GM23338 (cell line): ENCODE data around the gene RHOB. TPM values are rescaled to one million over a fixed set of nuclear protein-coding genes. Genes with fewer than 3 reads are reported as not detected.

ENCODE experiments used
- ATAC-seq: fragments of 200-7000 bp; cut with Tn5 transposase; 3 replicates; pipeline ENCODE4 v1.9.1; 2020
- DNase-seq: peaks from one replicate; pipeline ENCODE4 v3.0.0-alpha.2; 2015; ENCODE audit warnings: low spot score
- H2AFZ ChIP-seq: fragments of 200-600 bp; sonication (generic); 2 replicates; pipeline ENCODE4 v1.8.0; 2016; ENCODE audit warnings: antibody characterized with exemption, mild to moderate bottlenecking, moderate library complexity
- H3F3A ChIP-seq: fragments of 200-600 bp; sonication (generic); replicated peaks from 2 replicates; pipeline ENCODE4 v1.8.0; 2017; ENCODE audit warnings: antibody characterized with exemption, mixed run types, low read depth
- H3K27ac ChIP-seq: fragments of 200-600 bp; sonication (generic); 2 replicates; pipeline ENCODE4 v1.6.1; 2016; ENCODE audit warnings: low read depth
- H3K27me3 ChIP-seq: fragments of 200-600 bp; sonication (generic); 2 replicates; pipeline ENCODE4 v1.8.0; 2016; ENCODE audit warnings: mild to moderate bottlenecking, mixed run types, moderate library complexity; ENCODE audit not compliant: insufficient read depth
- H3K36me3 ChIP-seq: fragments of 200-600 bp; sonication (generic); 2 replicates; pipeline ENCODE4 v1.8.0; 2016; ENCODE audit warnings: mild to moderate bottlenecking; ENCODE audit not compliant: insufficient read depth
- H3K4me1 ChIP-seq: fragments of 200-600 bp; sonication (generic); 2 replicates; pipeline ENCODE4 v1.8.0; 2016; ENCODE audit warnings: mild to moderate bottlenecking, moderate library complexity; ENCODE audit not compliant: insufficient read depth
- H3K4me2 ChIP-seq: fragments of 200-600 bp; sonication (generic); 2 replicates; pipeline ENCODE4 v1.7.1; 2017; ENCODE audit warnings: mixed run types
- H3K4me3 ChIP-seq: fragments of 200-600 bp; sonication (generic); 2 replicates; pipeline ENCODE4 v1.6.1; 2016; ENCODE audit warnings: mixed run types
- H3K79me2 ChIP-seq: fragments of 200-600 bp; sonication (generic); replicated peaks from 2 replicates; pipeline ENCODE4 v1.8.0; 2017; ENCODE audit warnings: mild to moderate bottlenecking; ENCODE audit not compliant: insufficient read depth
- H3K9me2 ChIP-seq: fragments of 200-600 bp; sonication (generic); 2 replicates; pipeline ENCODE4 v1.8.0; 2017; ENCODE audit not compliant: insufficient read depth
- H4K20me1 ChIP-seq: fragments of 200-600 bp; sonication (generic); replicated peaks from 2 replicates; pipeline ENCODE4 v1.8.0; 2017; ENCODE audit warnings: mild to moderate bottlenecking; ENCODE audit not compliant: insufficient read depth
- H3K27ac Mint-ChIP-seq: 2 replicates; pipeline ENCODE4 v1.8.0; 2020; ENCODE audit warnings: inconsistent platforms, mild to moderate bottlenecking, moderate library complexity, mixed read lengths
- H3K27me3 Mint-ChIP-seq: 3 replicates; pipeline ENCODE4 v1.8.0; 2022; ENCODE audit warnings: low read depth, mild to moderate bottlenecking, moderate library complexity, mixed read lengths, inconsistent platforms; ENCODE audit not compliant: insufficient read depth, poor library complexity
- H3K36me3 Mint-ChIP-seq: 3 replicates; pipeline ENCODE4 v1.8.0; 2021; ENCODE audit warnings: low read depth, mild to moderate bottlenecking, inconsistent platforms, moderate library complexity, mixed read lengths
- H3K4me1 Mint-ChIP-seq: 3 replicates; pipeline ENCODE4 v1.8.0; 2020; ENCODE audit warnings: mild to moderate bottlenecking, inconsistent platforms, mixed read lengths
- H3K4me3 Mint-ChIP-seq: 3 replicates; pipeline ENCODE4 v1.8.0; 2021; ENCODE audit warnings: moderate library complexity, mild to moderate bottlenecking, inconsistent platforms, mixed read lengths
- H3K9me3 Mint-ChIP-seq: 3 replicates; pipeline ENCODE4 v1.8.0; 2020; ENCODE audit warnings: moderate library complexity, mild to moderate bottlenecking, inconsistent platforms, mixed read lengths
- CREB1 ChIP-seq: fragments of 250-450 bp; sonication (Bioruptor Pico); IDR thresholded peaks from 2 replicates; pipeline ENCODE4 v1.5.0; 2020; ENCODE audit warnings: low read depth, mild to moderate bottlenecking, moderate library complexity
- EZH2 ChIP-seq: fragments of 200-600 bp; sonication (generic); IDR thresholded peaks from one replicate; pipeline ENCODE4 v1.8.0; 2017; ENCODE audit warnings: antibody characterized with exemption, mild to moderate bottlenecking, low read depth; ENCODE audit not compliant: unreplicated experiment
- EZH2phosphoT487 ChIP-seq: fragments of 200-600 bp; sonication (generic); IDR thresholded peaks from one replicate; pipeline ENCODE4 v1.8.1; 2018; ENCODE audit warnings: antibody characterized with exemption; ENCODE audit not compliant: unreplicated experiment
- JUNB ChIP-seq: IDR thresholded peaks from one replicate; pipeline ENCODE4 v1.6.1; 2016; ENCODE audit warnings: antibody characterized with exemption; ENCODE audit not compliant: unreplicated experiment
- NANOG ChIP-seq: IDR thresholded peaks from 2 replicates; pipeline ENCODE4 v1.6.1; 2016; ENCODE audit warnings: antibody characterized with exemption, borderline replicate concordance
- POLR2AphosphoS5 ChIP-seq: IDR thresholded peaks from 2 replicates; pipeline ENCODE4 v1.6.1; 2016; ENCODE audit warnings: antibody characterized with exemption, low read depth
- STAT1 ChIP-seq: IDR thresholded peaks from one replicate; pipeline ENCODE4 v1.6.1; 2016; ENCODE audit warnings: antibody characterized with exemption; ENCODE audit not compliant: unreplicated experiment
- ZNF114 ChIP-seq: fragments of 250-450 bp; sonication (Bioruptor Pico); IDR thresholded peaks from 2 replicates; pipeline ENCODE4 v1.5.0; 2020; ENCODE audit warnings: mild to moderate bottlenecking, moderate library complexity
- ZNF331 ChIP-seq: fragments of 250-450 bp; sonication (Bioruptor Pico); IDR thresholded peaks from 2 replicates; pipeline ENCODE4 v1.5.0; 2020; ENCODE audit warnings: low read depth, mild to moderate bottlenecking, moderate library complexity
- polyA plus RNA-seq: library from polyadenylated mRNA; unstranded; fragments of >200 nt; fragmentation: Nextera tagmentation; extraction: Ambion mirVana; gene quantifications from 2 replicates; pipeline ENCODE4 v1.2.1, GENCODE V29; 2016
- total RNA-seq: library from RNA; depleted of rRNA; stranded (reverse); fragments of >200 nt; shearing (Covaris generic); gene quantifications from 2 replicates; pipeline ENCODE4 v1.2.3, GENCODE V29; 2014
- TF ChIP-seq, protein P1 (sequence below): IDR thresholded peaks from 2 replicates; pipeline ENCODE4 v1.6.1; 2016; ENCODE audit warnings: antibody characterized with exemption
- TF ChIP-seq, protein P2 (sequence below): IDR thresholded peaks from one replicate; pipeline ENCODE4 v1.6.1; 2018; ENCODE audit warnings: antibody characterized with exemption; ENCODE audit not compliant: unreplicated experiment
- TF ChIP-seq, protein P3 (sequence below), 2 experiments: fragments of 200-600 bp in 1 of 2; sonication (generic) in 1 of 2; conservative IDR thresholded peaks; 2 replicates each; pipeline versions ENCODE4 v1.5.1 to v1.6.1; 2016 to 2017; ENCODE audit warnings: antibody characterized with exemption in 2 of 2, low read depth in 2 of 2, mild to moderate bottlenecking in 2 of 2, moderate library complexity in 1 of 2
- TF ChIP-seq, protein P4 (sequence below): fragments of 250-450 bp; sonication (Bioruptor Pico); IDR thresholded peaks from 2 replicates; pipeline ENCODE4 v1.5.0; 2020; ENCODE audit warnings: mild to moderate bottlenecking, moderate library complexity

RHOB gene
- total and polyA plus RNA-seq, 2 experiments from 2014 or later: 6.6 to 26.9 TPM

DNA sequence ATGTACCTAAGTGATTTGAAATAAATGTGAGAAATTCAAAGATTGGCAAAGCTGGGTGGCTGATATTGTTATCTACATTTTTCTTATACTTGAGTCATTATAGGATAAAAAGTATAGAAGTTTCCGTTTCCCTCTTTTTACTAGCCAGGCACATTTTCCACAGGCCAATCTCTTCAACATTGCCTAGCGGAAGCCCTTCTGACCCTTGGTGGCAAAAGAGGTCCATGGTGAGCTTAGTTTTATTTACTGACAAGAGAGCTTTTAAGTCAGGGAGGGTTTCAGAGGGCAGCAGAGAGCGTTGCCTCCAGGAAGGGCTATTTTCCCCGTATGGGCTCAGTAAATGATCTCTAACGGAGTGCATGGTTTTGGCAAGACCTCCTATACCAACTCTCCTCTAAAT, 15.1 kb upstream of the RHOB start:
- ATAC-seq (no peak), DNase-seq (no peak)
- H2AFZ ChIP-seq: no peak overlapping the region
- no peaks in the 10 kb centered on the region for H3K4me1 Mint-ChIP-seq
- no peaks in the 10 kb centered on the region for H3K9me3 Mint-ChIP-seq
- no peaks in the 10 kb centered on the region for H3K9me2 ChIP-seq
- no peaks in the 10 kb centered on the region for H3K79me2 ChIP-seq
- H3K27ac ChIP-seq: no peak overlapping the region
- H3K27me3 ChIP-seq: no peaks in the 10 kb centered on the region
- H3K36me3 Mint-ChIP-seq: no peaks in the 10 kb centered on the region
- peaks cover 1% of the 10 kb centered on the region for H3K27me3 Mint-ChIP-seq
- no peak overlapping the region for H3K4me3 ChIP-seq
- no peak overlapping the region for H3K27ac Mint-ChIP-seq
- H3K4me1 ChIP-seq: no peaks in the 10 kb centered on the region
- H3K4me2 ChIP-seq: no peak overlapping the region
- TF ChIP-seq NANOG (no peak), EZH2 (no peak), EZH2phosphoT487 (no peak), ZNF114 (CRISPR knock-in tag) (no peak), STAT1 (no peak), JUNB (no peak), ZNF331 (CRISPR knock-in tag) (no peak), POLR2AphosphoS5 (no peak), CREB1 (CRISPR knock-in tag) (no peak)
- TF ChIP-seq, protein P1, sequence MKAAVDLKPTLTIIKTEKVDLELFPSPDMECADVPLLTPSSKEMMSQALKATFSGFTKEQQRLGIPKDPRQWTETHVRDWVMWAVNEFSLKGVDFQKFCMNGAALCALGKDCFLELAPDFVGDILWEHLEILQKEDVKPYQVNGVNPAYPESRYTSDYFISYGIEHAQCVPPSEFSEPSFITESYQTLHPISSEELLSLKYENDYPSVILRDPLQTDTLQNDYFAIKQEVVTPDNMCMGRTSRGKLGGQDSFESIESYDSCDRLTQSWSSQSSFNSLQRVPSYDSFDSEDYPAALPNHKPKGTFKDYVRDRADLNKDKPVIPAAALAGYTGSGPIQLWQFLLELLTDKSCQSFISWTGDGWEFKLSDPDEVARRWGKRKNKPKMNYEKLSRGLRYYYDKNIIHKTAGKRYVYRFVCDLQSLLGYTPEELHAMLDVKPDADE: no peak
- TF ChIP-seq, protein P2, sequence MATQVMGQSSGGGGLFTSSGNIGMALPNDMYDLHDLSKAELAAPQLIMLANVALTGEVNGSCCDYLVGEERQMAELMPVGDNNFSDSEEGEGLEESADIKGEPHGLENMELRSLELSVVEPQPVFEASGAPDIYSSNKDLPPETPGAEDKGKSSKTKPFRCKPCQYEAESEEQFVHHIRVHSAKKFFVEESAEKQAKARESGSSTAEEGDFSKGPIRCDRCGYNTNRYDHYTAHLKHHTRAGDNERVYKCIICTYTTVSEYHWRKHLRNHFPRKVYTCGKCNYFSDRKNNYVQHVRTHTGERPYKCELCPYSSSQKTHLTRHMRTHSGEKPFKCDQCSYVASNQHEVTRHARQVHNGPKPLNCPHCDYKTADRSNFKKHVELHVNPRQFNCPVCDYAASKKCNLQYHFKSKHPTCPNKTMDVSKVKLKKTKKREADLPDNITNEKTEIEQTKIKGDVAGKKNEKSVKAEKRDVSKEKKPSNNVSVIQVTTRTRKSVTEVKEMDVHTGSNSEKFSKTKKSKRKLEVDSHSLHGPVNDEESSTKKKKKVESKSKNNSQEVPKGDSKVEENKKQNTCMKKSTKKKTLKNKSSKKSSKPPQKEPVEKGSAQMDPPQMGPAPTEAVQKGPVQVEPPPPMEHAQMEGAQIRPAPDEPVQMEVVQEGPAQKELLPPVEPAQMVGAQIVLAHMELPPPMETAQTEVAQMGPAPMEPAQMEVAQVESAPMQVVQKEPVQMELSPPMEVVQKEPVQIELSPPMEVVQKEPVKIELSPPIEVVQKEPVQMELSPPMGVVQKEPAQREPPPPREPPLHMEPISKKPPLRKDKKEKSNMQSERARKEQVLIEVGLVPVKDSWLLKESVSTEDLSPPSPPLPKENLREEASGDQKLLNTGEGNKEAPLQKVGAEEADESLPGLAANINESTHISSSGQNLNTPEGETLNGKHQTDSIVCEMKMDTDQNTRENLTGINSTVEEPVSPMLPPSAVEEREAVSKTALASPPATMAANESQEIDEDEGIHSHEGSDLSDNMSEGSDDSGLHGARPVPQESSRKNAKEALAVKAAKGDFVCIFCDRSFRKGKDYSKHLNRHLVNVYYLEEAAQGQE: no peak
- TF ChIP-seq, protein P3, sequence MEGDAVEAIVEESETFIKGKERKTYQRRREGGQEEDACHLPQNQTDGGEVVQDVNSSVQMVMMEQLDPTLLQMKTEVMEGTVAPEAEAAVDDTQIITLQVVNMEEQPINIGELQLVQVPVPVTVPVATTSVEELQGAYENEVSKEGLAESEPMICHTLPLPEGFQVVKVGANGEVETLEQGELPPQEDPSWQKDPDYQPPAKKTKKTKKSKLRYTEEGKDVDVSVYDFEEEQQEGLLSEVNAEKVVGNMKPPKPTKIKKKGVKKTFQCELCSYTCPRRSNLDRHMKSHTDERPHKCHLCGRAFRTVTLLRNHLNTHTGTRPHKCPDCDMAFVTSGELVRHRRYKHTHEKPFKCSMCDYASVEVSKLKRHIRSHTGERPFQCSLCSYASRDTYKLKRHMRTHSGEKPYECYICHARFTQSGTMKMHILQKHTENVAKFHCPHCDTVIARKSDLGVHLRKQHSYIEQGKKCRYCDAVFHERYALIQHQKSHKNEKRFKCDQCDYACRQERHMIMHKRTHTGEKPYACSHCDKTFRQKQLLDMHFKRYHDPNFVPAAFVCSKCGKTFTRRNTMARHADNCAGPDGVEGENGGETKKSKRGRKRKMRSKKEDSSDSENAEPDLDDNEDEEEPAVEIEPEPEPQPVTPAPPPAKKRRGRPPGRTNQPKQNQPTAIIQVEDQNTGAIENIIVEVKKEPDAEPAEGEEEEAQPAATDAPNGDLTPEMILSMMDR (conservative IDR thresholded peaks at IDR 0.05; ENCODE audit: low read depth in 2 of 2): no peak
- TF ChIP-seq, protein P4, sequence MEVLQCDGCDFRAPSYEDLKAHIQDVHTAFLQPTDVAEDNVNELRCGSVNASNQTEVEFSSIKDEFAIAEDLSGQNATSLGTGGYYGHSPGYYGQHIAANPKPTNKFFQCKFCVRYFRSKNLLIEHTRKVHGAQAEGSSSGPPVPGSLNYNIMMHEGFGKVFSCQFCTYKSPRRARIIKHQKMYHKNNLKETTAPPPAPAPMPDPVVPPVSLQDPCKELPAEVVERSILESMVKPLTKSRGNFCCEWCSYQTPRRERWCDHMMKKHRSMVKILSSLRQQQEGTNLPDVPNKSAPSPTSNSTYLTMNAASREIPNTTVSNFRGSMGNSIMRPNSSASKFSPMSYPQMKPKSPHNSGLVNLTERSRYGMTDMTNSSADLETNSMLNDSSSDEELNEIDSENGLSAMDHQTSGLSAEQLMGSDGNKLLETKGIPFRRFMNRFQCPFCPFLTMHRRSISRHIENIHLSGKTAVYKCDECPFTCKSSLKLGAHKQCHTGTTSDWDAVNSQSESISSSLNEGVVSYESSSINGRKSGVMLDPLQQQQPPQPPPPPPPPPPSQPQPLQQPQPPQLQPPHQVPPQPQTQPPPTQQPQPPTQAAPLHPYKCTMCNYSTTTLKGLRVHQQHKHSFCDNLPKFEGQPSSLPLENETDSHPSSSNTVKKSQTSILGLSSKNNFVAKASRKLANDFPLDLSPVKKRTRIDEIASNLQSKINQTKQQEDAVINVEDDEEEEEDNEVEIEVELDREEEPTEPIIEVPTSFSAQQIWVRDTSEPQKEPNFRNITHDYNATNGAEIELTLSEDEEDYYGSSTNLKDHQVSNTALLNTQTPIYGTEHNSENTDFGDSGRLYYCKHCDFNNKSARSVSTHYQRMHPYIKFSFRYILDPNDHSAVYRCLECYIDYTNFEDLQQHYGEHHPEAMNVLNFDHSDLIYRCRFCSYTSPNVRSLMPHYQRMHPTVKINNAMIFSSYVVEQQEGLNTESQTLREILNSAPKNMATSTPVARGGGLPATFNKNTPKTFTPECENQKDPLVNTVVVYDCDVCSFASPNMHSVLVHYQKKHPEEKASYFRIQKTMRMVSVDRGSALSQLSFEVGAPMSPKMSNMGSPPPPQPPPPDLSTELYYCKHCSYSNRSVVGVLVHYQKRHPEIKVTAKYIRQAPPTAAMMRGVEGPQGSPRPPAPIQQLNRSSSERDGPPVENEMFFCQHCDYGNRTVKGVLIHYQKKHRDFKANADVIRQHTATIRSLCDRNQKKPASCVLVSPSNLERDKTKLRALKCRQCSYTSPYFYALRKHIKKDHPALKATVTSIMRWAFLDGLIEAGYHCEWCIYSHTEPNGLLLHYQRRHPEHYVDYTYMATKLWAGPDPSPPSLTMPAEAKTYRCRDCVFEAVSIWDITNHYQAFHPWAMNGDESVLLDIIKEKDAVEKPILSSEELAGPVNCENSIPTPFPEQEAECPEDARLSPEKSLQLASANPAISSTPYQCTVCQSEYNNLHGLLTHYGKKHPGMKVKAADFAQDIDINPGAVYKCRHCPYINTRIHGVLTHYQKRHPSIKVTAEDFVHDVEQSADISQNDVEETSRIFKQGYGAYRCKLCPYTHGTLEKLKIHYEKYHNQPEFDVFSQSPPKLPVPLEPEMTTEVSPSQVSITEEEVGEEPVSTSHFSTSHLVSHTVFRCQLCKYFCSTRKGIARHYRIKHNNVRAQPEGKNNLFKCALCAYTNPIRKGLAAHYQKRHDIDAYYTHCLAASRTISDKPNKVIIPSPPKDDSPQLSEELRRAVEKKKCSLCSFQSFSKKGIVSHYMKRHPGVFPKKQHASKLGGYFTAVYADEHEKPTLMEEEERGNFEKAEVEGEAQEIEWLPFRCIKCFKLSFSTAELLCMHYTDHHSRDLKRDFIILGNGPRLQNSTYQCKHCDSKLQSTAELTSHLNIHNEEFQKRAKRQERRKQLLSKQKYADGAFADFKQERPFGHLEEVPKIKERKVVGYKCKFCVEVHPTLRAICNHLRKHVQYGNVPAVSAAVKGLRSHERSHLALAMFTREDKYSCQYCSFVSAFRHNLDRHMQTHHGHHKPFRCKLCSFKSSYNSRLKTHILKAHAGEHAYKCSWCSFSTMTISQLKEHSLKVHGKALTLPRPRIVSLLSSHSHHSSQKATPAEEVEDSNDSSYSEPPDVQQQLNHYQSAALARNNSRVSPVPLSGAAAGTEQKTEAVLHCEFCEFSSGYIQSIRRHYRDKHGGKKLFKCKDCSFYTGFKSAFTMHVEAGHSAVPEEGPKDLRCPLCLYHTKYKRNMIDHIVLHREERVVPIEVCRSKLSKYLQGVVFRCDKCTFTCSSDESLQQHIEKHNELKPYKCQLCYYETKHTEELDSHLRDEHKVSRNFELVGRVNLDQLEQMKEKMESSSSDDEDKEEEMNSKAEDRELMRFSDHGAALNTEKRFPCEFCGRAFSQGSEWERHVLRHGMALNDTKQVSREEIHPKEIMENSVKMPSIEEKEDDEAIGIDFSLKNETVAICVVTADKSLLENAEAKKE (CRISPR knock-in tag): no peak
- no peaks in the 10 kb centered on the region for H3K36me3 ChIP-seq
- no peak overlapping the region for H3K4me3 Mint-ChIP-seq
- H4K20me1 ChIP-seq: no peaks in the 10 kb centered on the region
- H3F3A ChIP-seq: no peaks in the 10 kb centered on the region
